ENCODE data around the gene SLC47A1.
"Not testable (repeated sequence)": the region's sequence is repeated elsewhere in the genome, so short reads cannot be mapped to it uniquely, and the experiment has no call there.

Gene SLC47A1

GRCh38 chr17:19520641-19521040 lies 13.0 kb upstream of the SLC47A1 start:
- no peak for DNase-seq

DNA sequence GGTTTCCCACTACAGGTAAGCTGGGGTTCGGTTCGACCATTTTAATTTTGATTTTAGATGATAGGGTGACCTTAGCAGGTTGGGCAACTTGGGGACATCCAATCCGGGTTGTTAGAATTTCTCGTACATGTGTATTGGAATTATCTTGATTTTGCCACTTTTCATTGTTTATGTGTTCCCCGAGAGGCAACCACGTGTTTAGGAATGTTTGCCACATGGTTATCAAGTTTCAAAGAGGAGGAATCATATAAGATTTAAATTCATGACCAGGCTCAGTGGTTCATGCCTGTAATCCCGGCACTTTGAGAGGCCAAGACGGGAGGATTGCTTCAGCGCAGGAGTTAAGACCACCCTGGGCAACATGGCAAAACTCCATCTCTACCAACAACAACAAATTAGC lies 10.0 kb upstream of the SLC47A1 start:
- DNase-seq: no peak

DNA sequence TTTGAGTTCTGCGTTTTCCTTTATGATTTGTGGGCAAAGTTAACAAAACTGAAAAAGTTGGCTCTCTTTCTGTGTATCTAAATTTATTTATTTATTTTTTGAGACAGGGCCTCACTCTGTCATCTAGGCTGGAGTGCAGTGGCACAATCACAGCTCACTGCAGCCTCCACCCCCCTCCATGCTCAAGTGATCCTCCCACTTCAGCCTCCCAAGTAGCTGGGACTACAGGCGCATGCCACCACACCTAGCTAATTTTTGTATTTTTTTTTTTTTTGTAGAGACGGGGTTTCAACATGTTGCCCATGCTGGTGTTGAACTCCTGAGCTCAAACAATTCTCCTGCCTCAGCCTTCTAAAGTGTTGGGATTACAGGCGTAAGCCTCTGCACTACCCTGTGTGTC lies 6.7 kb upstream of the SLC47A1 start:
- DNase-seq: not testable (repeated sequence)

GRCh38 chr17:19531780-19532501 lies 1.7 kb upstream of the SLC47A1 start:
- DNase-seq: no peak

DNA sequence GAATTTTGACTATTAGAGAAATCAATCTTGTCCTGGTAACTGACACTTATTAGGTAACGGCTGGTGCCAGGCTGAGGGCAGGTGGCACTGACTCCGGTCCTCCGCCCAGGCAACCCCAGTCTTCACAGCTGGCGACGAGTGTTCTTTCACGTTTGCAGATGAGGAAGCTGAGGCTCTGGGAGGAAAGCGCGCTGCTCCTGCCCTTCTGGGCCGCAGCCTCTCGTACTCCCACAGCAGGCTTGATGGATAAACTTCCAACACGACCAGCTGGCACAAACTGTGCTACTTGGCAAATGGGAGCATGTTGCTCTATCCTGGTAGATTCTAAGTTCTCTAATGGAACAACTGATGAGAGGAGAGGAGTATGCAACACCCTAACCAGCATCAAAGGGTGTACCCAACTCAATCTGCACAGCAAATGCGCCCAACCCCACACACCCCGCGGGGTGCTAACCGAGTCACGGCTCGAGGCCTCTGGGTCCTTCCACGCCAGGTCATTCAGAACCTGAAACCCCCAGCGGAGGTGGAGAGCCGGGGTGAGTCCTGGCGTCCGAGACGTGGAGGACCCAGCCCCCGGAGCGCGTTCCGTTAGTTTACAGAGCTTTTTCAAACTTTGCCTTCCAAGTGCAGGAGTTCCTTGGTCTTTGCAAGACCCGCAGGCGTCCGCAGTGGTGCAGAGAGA lies 477 bp upstream of the SLC47A1 start:
- DNase-seq: no peak

DNA sequence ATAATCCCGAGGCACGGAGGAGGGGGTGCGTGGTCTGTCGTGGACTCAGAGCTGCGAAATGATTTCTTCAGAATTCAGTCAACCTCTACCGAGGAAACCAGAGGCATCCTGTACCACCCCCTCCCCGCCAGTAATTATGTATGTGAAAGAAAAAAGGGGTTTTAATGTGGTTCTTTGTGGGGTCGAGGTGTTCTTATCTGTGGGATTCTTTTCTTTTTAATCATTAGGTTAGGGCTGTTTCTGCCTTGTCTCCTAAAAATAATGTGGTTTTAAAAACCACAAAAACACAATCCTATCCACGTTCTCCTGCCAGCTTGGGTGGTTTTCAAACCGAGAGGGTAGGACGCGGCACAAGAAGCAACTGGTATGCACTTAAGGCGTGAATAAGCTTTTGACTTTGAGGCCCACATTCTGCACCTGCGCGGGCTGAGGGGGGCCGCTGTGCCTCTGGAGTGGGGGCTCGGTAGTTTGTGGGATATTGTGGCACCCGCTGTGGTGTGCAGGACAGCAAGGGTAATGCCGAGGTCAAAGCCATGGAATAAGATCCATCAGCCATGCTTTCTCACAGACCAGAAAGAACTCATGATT lies 1.0 kb downstream of the SLC47A1 start:
- no peak for DNase-seq

DNA sequence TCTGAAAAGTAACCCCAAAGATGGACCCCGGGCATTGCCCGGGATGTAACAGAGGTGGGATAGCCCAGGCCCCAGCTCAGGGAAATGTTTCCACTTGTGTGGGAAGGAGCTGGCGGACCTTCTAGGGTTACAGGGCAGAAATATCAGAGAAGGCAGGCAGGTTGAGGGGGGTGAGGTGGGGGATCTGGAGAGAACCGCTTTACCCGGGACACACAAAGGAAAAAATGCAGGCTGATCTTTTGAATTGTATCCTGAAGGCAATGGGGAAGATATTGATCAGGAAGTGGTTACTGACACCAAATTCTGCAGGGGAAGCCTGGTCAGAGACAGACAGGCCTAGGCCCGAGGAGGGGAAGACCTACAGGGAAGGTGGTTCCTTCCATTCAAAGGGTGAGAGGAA lies 3.5 kb downstream of the SLC47A1 start:
- no peak for DNase-seq

DNA sequence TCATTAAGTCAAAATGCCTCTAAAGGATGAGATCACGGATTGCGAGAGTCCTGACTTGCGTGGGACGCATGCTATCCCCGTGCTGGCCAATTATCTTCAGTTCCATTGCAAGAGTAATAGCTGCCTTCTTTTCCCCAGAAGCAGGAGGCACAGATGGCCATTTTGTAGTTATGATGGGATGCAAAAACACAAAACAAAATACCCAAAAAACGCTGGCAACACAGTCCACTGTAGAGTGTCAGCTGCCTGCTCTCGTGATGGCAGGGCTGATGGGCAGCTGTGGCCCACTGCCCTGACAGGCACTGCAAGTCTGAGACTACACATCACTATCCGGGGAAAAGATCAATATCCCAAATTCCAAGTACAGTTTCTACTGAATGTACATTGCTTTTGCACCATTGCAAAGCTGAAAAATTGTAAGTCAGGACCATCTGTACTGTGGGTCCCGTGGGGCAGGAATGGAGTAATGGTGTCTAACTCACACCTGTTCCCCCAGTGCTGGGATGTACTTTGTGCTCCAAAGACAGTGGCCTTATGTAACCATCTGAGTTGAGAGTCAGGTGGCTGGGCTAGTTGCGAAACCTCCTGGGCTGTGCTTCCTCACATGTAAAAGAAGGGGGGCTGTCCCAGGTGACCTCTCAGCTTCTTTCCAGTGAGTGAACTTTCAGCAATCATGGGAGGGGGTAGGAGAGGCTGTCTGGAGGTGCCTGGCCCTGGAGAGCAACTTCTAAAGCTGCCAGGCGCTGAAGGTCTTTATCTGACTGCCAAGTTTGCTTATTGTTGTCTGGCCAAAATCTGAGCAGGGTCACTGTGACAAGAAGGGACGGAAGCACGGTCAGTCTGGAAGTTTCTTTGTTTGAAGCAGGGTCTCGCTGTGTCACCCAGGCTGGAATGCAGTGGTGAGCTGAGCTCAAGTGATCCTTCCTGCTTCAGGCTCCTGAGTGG lies 4.7 kb downstream of the SLC47A1 start:
- DNase-seq: peak in 4 of 14 donors; percentile 20 to 41 (median 34)

- peak in 2 of 14 donors; percentile 7 to 41 for DNase-seq
Measured at GRCh38 chr17:19539040-19539399, 5.4 kb downstream of the SLC47A1 start.

GRCh38 chr17:19539841-19540311 lies 6.2 kb downstream of the SLC47A1 start:
- DNase-seq: no peak

DNA sequence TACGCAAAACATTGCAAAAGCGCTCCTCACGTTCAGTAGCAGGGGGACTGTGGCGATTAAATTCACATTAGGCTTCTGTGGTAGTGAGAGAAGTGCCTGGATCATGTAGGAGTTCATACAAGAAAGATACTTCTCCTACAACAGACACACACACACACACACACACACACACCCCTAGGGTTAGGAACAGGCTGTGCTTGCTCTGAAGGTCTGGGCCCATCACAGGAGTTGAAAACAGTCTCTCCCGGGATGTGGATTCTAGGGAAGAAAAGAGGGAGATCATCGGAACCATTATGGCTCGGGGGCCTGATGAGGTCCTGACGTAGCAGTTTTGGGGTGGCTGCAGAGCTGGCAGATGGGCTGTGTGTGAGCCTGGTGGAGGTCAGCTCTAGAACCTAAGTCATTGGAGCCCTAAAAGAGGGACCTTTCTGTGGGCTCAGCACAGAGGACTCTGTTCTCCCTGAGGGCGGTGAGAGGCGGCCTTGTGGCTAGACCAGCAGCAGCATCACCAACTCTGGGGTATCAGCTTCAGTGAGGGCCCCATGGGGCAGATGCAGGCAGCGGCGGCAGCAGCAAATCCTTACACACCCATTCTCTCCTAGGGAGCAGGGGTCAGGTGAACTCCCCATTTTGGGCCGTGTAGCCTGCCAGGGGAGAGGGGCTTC lies 7.2 kb downstream of the SLC47A1 start:
- no peak for DNase-seq

DNA sequence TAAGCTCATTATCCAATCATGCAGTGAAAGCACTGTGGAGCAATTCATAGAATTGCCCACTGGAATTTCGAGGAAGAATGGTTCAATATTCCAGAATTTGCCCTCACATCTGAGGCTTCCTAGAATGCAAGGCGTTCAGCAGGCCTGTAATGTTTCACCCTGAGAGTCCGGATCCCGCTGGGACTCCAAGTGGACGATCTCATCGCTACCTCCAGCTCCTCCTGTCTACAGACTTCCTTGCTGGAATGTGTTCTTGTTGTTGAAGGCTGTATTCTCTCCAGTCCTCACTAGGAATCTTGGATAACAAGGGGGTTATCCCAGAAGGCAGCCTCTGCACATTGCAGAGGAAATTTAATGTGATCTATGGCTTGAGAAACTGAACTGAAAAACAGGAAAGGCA lies 7.8 kb downstream of the SLC47A1 start:
- no peak for DNase-seq

DNA sequence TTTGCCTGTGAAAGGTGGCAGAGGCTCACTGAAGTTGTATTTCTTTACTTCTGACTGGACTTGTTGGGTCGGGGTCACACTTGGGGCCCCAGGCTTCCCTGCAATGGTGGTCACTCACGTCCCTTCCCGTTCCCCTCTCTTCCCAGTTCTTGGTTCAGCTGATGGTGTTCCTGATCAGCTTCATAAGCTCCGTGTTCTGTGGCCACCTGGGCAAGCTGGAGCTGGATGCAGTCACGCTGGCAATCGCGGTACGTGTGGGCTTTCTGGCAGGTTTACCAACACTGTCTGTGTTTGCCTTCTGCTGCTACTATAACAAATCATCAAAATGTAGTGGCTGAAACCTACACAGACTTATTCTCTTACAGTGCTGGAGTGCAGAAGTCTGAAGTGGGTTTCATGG lies 8.6 kb downstream of the SLC47A1 start:
- no peak for DNase-seq

GRCh38 chr17:19544366-19544765 lies 10.7 kb downstream of the SLC47A1 start:
- DNase-seq: no peak

DNA sequence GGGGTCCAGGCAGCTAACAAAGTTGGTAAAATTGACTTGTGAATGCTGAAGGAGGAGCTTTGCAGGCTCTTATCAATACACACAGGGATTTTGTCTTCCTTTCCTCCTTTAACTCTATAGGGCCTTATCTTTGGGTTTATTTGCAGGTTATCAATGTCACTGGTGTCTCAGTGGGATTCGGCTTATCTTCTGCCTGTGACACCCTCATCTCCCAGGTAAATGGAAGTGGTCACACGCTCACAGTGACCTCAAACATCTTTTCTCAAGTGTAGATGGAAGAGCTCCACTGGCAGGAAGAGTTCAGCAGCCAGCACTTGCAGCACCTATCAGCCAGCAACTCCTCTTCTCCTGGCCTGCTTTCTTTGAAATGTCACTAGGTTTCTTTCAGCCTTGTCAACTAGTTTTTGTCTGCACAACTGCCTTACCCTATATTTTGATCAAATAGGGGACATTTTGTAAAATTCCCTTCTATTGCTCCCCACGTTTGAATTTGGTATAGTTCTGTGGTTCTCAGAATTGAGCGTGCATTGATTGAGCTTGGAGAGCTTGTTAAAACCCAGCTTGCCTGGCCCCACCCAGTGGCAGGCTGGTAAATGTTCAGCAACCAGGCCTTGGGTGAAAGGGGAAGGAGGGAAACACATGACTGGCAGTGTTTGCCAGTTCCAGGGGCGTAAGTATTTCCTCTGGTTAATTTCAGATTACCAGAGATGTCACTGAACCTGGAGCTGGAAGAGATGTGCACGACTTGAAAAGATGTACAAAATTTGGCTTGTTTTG lies 12.8 kb downstream of the SLC47A1 start:
- DNase-seq: peak in 3 of 14 donors; percentile 9 to 53 (median 31)

GRCh38 chr17:19549746-19550623 lies 16.3 kb downstream of the SLC47A1 start:
- DNase-seq: no peak

DNA sequence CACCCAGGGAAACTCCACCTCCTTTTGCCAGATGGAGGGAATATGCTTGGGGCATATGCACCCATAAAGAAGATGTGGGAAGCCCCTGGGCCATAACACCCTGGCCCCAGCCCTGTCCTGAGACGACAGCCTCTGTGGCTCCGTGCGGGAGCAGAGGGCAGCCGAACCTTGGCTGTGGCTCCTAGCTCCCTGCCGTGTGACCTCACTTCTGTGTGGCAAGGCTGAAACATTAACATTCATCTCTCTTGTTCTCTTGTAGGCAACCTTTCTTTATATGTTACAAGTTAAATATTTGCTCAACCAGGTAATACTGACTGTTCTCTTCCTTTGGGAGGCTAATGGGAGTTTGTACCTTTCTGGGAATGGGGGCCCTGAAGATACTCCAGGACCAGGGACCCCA lies 17.5 kb downstream of the SLC47A1 start:
- no peak for DNase-seq

GRCh38 chr17:19551591-19552148 lies 18.0 kb downstream of the SLC47A1 start:
- DNase-seq: no peak

- no peak for DNase-seq
Measured at GRCh38 chr17:19553036-19553435, 19.4 kb downstream of the SLC47A1 start.

DNA sequence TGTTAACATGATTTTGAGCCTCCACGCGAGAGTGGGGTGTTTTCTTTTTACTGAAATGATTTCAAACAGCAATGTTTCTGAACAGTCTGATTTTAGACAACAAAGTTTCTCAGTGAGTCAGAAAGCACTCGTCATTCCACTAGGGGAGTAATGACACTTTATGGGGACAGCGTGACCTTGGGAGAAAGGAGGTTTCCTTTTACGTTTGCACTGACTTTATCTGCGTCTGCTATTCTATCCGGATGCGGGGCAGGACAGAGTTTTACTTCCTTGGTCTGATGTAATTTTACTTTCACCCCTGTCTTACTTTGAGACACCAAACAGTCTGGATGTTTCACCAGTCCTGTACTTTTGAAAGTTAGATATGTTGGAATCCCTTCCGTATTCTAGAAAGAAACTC lies 20.7 kb downstream of the SLC47A1 start:
- DNase-seq: no peak

All from C1 segment of cervical spinal cord (tissue), 14 donors.